ENCODE measurements around the gene SHB. TPM values are rescaled to one million over a fixed set of nuclear protein-coding genes. Genes with fewer than 3 reads are reported as not detected.

Gene SHB
- 10 to 100 TPM; 17.7 to 31.4 (median 24.2) TPM for total RNA-seq

- intact Hi-C loops (cut with DNase I) = no loop called here
- no peak for DNase-seq
- Histone ChIP-seq H3K4me3 (peak within 1 kb of the TSS; percentile 77 to 91 (median 91)), H3K27me3 (no peaks in the 10 kb centered on the region), H3K9me3 (no peaks in the 10 kb centered on the region), H3K4me1 (peaks cover 29 to 63% (median 31%) of the 10 kb centered on the region in 3 donors), H3K27ac (peak within 1 kb of the TSS; percentile 91 to 97 (median 96)), H3K36me3 (no peaks in the 10 kb centered on the region)
- TF ChIP-seq CTCF (IDR thresholded peaks at IDR 0.05) (peak in 5 of 6 experiments; percentile 41 to 55 (median 49)), POLR2A (IDR thresholded peaks at IDR 0.05) (peak in 3 of 4 donors; percentile 48 to 91 (median 86))
- 0% methylated on average over 24 of the region's 134 CpGs; no CpG with 5 or more reads in 1 of the 2 donors for WGBS, 2 donors
These were observed at the start of gene SHB for GRCh38 chr9:38068701-38069628. Gene SHB (minus strand): TSS chr9:38069227. CDS start chr9:38068645, 582 bp downstream.

GRCh38 chr9:38117651-38118050, 48.6 kb upstream of the SHB start:
- TF ChIP-seq CTCF (IDR thresholded peaks at IDR 0.05) (no peak), POLR2A (IDR thresholded peaks at IDR 0.05) (no peak)
- Histone ChIP-seq H3K27ac (no peak overlapping the region), H3K4me1 (peaks cover 3 to 16% (median 3%) of the 10 kb centered on the region in 3 donors), H3K36me3 (no peaks in the 10 kb centered on the region), H3K27me3 (no peaks in the 10 kb centered on the region), H3K4me3 (no peak overlapping the region), H3K9me3 (no peaks in the 10 kb centered on the region)
- WGBS, 2 donors = 50 to 59% methylated on average over 4 to 5 of the region's 5 CpGs
- intact Hi-C loops (cut with DNase I) = no loop called here
- no peak for DNase-seq

- no peak overlapping the region for H3K27ac ChIP-seq
- H3K4me1 ChIP-seq = peaks cover under 1 to 25% (median 3%) of the 10 kb centered on the region in 3 donors
- no peak for DNase-seq
- no peak overlapping the region for H3K4me3 ChIP-seq
- H3K36me3 ChIP-seq = no peaks in the 10 kb centered on the region
- H3K9me3 ChIP-seq = no peaks in the 10 kb centered on the region
- intact Hi-C loops (cut with DNase I) = no loop called here
- no peaks in the 10 kb centered on the region for H3K27me3 ChIP-seq
- TF ChIP-seq CTCF (IDR thresholded peaks at IDR 0.05) = no peak
- no peak for TF ChIP-seq POLR2A (IDR thresholded peaks at IDR 0.05)
These were observed 45.9 kb upstream of the SHB start for GRCh38 chr9:38114905-38115304.

- Histone ChIP-seq H3K4me1 (peaks cover 0 to 24% (median 0%) of the 10 kb centered on the region in 3 donors), H3K4me3 (no peak overlapping the region), H3K9me3 (no peaks in the 10 kb centered on the region), H3K27me3 (no peaks in the 10 kb centered on the region), H3K36me3 (no peaks in the 10 kb centered on the region), H3K27ac (no peak overlapping the region)
- no peak for TF ChIP-seq POLR2A (IDR thresholded peaks at IDR 0.05)
- TF ChIP-seq CTCF (IDR thresholded peaks at IDR 0.05) = no peak
- 81 to 88% methylated on average over 1 of the region's 1 CpG for WGBS, 2 donors
- intact Hi-C loops (cut with DNase I) = no loop called here
- DNase-seq = no peak
These were observed 43.4 kb upstream of the SHB start for GRCh38 chr9:38112456-38112855.

- no peaks in the 10 kb centered on the region for H3K36me3 ChIP-seq
- intact Hi-C loops (cut with DNase I) = no loop called here
- WGBS, 2 donors = 48 to 68% methylated on average over 2 to 5 of the region's 5 CpGs
- no peaks in the 10 kb centered on the region for H3K27me3 ChIP-seq
- H3K4me3 ChIP-seq = no peak overlapping the region
- no peak overlapping the region for H3K27ac ChIP-seq
- TF ChIP-seq CTCF (IDR thresholded peaks at IDR 0.05) (no peak), POLR2A (IDR thresholded peaks at IDR 0.05) (no peak)
- H3K9me3 ChIP-seq = no peaks in the 10 kb centered on the region
- peaks cover 0 to 24% (median 0%) of the 10 kb centered on the region in 3 donors for H3K4me1 ChIP-seq
- DNase-seq = no peak
These were observed 43.0 kb upstream of the SHB start for GRCh38 chr9:38112049-38112448.
